Stimulated activated CD8-positive, alpha-beta memory T cell treated with anti-CD3 and anti-CD28 coated beads, Interleukin-7, amount 100 ng/mL, for 1 hour (primary cell): ENCODE results near the gene OR6N1.

ENCODE experiments used
- DNase-seq, 2 donors: peaks; one replicate each; pipeline ENCODE4 v3.0.0-alpha.2; 2020; ENCODE audit warnings: low read depth in 2 of 2

OR6N1 gene, protein sequence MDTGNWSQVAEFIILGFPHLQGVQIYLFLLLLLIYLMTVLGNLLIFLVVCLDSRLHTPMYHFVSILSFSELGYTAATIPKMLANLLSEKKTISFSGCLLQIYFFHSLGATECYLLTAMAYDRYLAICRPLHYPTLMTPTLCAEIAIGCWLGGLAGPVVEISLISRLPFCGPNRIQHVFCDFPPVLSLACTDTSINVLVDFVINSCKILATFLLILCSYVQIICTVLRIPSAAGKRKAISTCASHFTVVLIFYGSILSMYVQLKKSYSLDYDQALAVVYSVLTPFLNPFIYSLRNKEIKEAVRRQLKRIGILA

DNA sequence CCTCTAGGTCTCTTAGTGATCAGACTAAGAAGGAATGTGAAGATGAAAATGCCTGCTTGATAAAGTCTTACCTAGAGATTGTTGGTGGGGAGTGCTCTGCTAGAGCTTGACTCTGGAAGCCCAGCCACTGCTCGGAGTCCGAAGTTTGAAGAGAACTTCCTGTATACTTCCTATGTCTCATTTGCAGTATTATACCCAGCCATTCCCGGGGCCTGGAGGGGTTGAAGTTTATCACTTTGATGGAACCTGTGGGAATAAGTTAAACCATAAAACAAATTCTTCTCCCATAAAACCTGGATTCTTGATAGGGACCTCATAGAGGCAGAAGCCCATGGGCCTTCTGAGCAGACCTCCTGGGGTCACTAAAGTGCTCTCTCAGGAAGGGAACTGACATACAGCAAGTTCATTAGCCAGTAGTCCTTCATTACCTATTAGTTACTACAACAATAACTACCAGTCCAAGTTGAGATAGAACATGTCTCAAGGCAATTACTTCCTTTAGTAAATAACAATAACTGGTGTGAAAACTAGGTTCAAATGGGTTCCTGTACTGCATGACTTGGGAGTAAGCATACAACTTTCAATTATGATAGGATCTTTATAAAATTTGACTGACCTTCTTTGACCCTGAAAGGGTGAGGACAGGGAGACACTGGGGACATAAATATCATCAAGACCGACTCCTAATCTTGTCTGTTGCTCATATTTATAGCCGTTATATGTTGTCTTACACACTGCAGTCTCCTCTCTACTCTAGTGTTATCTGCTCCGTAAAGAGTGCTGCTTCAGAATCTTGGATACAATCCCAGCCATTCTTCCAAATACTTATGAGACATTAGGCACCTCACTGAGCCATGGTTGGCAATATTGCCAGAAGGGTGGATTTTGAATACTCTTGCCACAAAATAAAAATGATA is at the start of gene OR6N1:
Gene OR6N1, minus strand, starts transcription at position 246 of the 917 bp plus-strand sequence. CDS start 5,513 bp downstream, outside the sequence.
- DNase-seq: no peak

- no peak for DNase-seq
These were observed 49.7 kb upstream of the OR6N1 start for GRCh38 chr1:158821723-158822122.

- DNase-seq: no peak
These were observed 47.8 kb upstream of the OR6N1 start for GRCh38 chr1:158819461-158820443.

- DNase-seq: no peak
These were observed 47.0 kb upstream of the OR6N1 start for GRCh38 chr1:158818975-158819431.

DNA sequence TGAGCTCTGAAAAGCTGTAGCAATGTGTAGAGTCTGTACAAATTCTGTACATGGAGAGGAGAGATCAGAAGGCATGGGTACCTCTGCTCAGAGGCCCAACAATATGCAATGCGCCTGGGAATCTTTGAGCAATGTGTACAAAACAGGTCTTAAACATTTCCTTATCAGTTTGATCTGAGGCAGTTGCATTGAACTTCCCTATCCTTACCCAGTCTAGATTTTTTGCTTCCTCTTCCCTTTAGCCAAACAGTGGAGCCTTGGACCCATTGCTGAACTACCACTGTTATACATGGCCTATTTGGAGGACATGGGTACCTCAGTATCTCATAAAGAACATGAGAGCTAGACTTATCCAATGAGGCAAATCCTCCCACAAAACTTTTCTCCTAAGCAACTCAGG is 46.6 kb upstream of the OR6N1 start:
- no peak for DNase-seq

GRCh38 chr1:158814970-158815369 is 43.0 kb upstream of the OR6N1 start:
- no peak for DNase-seq

- no peak for DNase-seq
These were observed 41.2 kb upstream of the OR6N1 start for GRCh38 chr1:158813164-158813563.

DNA sequence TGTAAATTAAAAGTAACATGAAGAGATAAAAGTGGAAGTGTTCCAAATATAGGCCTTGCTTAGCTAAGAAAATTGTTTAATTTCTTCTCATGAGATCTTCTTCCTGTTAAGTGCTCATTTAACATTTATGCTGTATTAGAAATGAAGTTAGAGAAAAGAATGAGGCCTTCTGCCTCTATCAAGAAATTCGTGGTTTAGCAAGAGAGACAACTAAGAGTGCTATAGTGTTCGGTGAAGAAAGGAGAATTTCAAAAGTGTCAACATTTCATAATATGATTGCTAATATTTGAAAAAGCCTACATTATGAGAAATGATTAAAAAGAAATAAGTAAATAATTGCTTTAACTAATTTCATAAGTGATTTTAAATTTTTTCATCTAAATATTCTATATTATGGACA is 40.3 kb upstream of the OR6N1 start:
- DNase-seq: no peak

DNA sequence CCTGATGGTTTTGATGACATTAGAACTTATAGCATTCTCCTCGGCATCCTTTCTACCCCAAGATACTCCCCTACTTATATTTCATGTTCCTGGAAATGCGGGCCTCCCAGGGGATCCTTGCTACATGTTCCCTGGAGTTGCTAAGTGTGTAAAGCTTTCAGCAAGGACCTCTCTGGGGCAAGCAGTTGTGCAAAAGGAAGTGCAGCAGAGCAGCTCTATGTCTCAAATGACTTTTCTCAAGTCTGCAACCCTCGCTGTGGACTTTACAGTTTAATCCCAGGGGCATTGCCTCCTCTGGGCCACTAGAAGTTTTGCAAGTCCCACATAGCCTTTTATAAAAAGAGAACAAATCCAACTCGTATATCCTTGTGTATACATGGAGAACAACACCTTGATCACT is 38.3 kb upstream of the OR6N1 start:
- no peak for DNase-seq

- no peak for DNase-seq
These were observed 37.9 kb upstream of the OR6N1 start for GRCh38 chr1:158809862-158810261.

- no peak for DNase-seq
These were observed 37.3 kb upstream of the OR6N1 start for GRCh38 chr1:158809256-158809655.

- no peak for DNase-seq
These were observed 35.0 kb upstream of the OR6N1 start for GRCh38 chr1:158806916-158807536.

GRCh38 chr1:158803678-158804077 is 31.7 kb upstream of the OR6N1 start:
- no peak for DNase-seq

DNA sequence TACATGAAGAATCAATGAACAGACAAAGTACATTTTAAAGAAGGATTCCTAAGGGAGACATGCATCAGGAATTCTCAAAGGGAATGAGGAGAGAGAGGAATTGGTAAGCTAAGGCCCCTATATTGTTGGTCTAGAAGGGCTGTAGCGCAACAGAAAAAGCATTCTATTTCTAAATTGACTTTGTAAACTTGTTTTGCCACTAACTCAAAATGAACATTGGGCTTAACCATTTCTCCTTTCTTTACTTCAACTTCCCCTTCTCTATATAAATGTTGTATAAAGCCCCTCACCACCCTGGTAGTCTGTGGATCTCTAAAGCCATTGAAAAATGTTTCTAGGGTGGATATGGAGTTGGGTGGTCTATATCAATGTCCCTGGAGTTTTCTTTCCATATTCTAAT is 29.4 kb upstream of the OR6N1 start:
- DNase-seq: no peak

DNA sequence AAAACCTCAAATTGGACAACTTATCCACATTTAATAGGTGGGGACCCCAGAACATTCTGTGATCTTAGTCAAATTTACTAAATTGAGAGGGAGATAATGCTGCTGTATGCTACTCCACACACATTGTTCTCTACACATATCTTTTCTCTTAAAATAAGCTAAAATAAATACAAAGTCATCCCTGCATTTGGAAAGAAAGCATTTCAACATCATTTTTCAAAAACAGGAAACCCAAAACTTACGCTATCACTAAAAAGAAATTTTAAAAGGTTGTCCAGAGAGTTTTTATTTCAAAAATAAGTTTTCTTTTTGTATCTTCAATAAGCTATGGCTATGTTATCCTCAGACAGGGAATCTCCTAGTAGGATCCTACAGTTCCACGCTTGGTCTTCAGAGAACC is 28.5 kb upstream of the OR6N1 start:
- no peak for DNase-seq

GRCh38 chr1:158799689-158800088 is 27.7 kb upstream of the OR6N1 start:
- no peak for DNase-seq

- no peak for DNase-seq
These were observed 26.5 kb upstream of the OR6N1 start for GRCh38 chr1:158798531-158798930.

DNA sequence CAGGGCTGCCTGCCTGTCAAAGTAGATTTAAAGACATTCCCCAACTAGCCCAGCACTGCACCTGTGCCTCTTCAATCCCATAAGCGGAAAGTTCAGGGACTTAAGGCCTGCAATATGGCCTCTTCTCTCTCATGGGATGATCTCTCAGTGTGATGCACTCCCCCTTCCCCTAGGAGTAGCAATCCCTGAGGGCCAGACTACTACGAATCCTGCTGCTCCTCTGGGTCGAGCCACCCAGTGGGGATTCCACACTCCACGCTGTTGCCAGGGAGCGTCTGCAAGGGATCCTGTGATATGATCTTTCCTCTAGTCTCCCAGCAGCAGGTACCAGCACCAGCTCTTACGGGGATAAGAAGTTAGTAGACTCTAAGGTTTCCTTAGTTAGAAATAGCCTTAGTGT is 22.3 kb upstream of the OR6N1 start:
- no peak for DNase-seq

GRCh38 chr1:158793604-158794003 is 21.6 kb upstream of the OR6N1 start:
- peak in 1 of 2 donors; percentile 6 for DNase-seq

DNA sequence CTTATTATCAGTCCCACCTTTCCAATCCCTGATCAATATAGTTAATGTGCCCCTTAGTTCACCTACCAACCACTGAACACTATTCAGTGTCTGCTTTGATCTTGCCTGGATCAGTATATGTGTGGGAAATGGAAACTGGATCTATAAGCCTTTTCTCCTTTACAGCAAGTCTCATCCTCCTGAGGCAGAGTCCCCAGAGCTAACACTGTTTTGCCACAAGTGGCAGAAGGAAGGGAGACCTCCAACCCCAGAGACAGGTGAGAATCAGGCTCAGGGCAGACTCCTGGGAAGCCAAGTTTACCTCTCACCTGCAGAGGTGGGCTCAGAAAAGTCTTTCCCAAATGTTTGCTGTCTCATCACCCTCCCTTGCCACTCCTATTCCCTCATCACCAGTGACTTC is 9.1 kb upstream of the OR6N1 start, which contains the start of gene OR6N2:
Gene OR6N2, minus strand, starts transcription at position 101 of the 400 bp plus-strand sequence. CDS start 3,569 bp downstream, outside the sequence.
- no peak for DNase-seq

DNA sequence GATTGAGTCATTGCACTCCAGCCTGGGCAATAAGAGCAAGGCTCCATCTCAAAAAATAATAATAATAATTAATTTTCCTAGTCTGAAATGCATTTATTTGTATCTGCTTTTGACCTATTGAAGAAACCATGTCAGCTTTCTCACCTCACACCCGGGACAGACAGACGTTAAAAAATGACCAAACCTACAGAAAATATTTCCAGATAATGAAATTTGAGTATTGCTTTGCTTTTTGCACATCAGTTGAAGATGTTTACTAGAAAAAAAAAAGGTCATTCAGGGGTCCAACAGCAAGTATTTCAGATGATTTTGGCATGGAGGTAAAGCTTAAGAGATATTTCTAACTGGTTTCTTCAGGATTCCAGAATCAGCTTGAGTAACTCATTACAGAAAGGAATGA is 17.6 kb downstream of the OR6N1 start, which contains the start of gene OR6K6:
Gene OR6K6, plus strand, starts transcription at position 301 of the 400 bp plus-strand sequence. CDS start 168 bp downstream, outside the sequence.
- no peak for DNase-seq
